ENCODE results near the gene CNTLN.

GRCh38 chr9:17477816-17478215, 343.0 kb downstream of the CNTLN start:
- TF ChIP-seq CTCF (IDR thresholded peaks at IDR 0.05) (no peak), POLR2A (IDR thresholded peaks at IDR 0.05) (no peak), EP300 (IDR thresholded peaks at IDR 0.05) (no peak)
